WTC11 (cell line): Measurements from ENCODE around the gene TFPI2. TPM values are rescaled to one million over a fixed set of nuclear protein-coding genes. Genes with fewer than 3 reads are reported as not detected.

ENCODE experiments used
- ATAC-seq: fragments of 200-7000 bp; cut with Tn5 transposase; 2 replicates; pipeline ENCODE4 v1.10.0; 2021; ENCODE audit warnings: mild to moderate bottlenecking, moderate library complexity
- CTCF ChIA-PET: fragments of 300-600 bp; sonication (Branson Sonifier 250); formaldehyde crosslinking; loops from one replicate; lab custom pipeline; 2021; ENCODE audit warnings: antibody characterized with exemption; lab: Charles Lee
- POLR2A ChIA-PET: fragments of 350-600 bp; sonication (Branson Sonifier 250); formaldehyde crosslinking; loops from one replicate; lab custom pipeline; 2021; ENCODE audit warnings: antibody characterized with exemption; lab: Charles Lee
- DNase-seq: peaks from one replicate; pipeline ENCODE4 v3.0.0; 2021; ENCODE audit warnings: low spot score
- H3K27ac Mint-ChIP-seq: 2 replicates; pipeline ENCODE4 v1.8.0; 2021; ENCODE audit warnings: mixed read lengths
- H3K27me3 Mint-ChIP-seq: 2 replicates; pipeline ENCODE4 v1.8.0; 2021; ENCODE audit warnings: low read depth, mild to moderate bottlenecking, moderate library complexity, mixed read lengths
- H3K36me3 Mint-ChIP-seq: 2 replicates; pipeline ENCODE4 v1.8.0; 2021; ENCODE audit warnings: mixed read lengths
- H3K4me1 Mint-ChIP-seq: 2 replicates; pipeline ENCODE4 v1.8.0; 2022; ENCODE audit warnings: mixed read lengths
- H3K4me3 Mint-ChIP-seq: 2 replicates; pipeline ENCODE4 v1.8.0; 2021; ENCODE audit warnings: mild to moderate bottlenecking, moderate library complexity, mixed read lengths
- H3K9me3 Mint-ChIP-seq: 2 replicates; pipeline ENCODE4 v1.8.0; 2021; ENCODE audit warnings: mixed read lengths
- AR ChIP-seq: fragments of 250-450 bp; sonication (Bioruptor Pico); IDR thresholded peaks from 2 replicates; pipeline ENCODE4 v1.9.0; 2021; ENCODE audit warnings: mild to moderate bottlenecking
- CDX4 ChIP-seq: fragments of 250-450 bp; sonication (Bioruptor Pico); IDR thresholded peaks from 2 replicates; pipeline ENCODE4 v1.9.0; 2021; ENCODE audit warnings: moderate library complexity, mild to moderate bottlenecking, inconsistent platforms, borderline replicate concordance
- CREB1 ChIP-seq: sonication (generic); formaldehyde crosslinking; IDR thresholded peaks from 2 replicates; pipeline ENCODE4 v1.8.0; 2023; ENCODE audit warnings: mild to moderate bottlenecking, missing genetic modification reagents
- CREM ChIP-seq: sonication (generic); formaldehyde crosslinking; IDR thresholded peaks from 2 replicates; pipeline ENCODE4 v1.8.1; 2022; ENCODE audit warnings: mild to moderate bottlenecking, missing genetic modification reagents, moderate library complexity
- GRHL2 ChIP-seq: fragments of 250-450 bp; sonication (Bioruptor Pico); IDR thresholded peaks from 2 replicates; pipeline ENCODE4 v1.8.0; 2022; ENCODE audit warnings: mild to moderate bottlenecking, moderate library complexity; ENCODE audit not compliant: insufficient replicate concordance, severe bottlenecking
- HMGXB4 ChIP-seq: sonication (generic); formaldehyde crosslinking; IDR thresholded peaks from 2 replicates; pipeline ENCODE4 v1.8.1; 2023; ENCODE audit warnings: mild to moderate bottlenecking, moderate library complexity, missing genetic modification reagents
- IRF2 ChIP-seq: sonication (generic); formaldehyde crosslinking; IDR thresholded peaks from 2 replicates; pipeline ENCODE4 v1.8.0; 2022; ENCODE audit warnings: low read depth, missing genetic modification reagents, borderline replicate concordance
- NR2C2 ChIP-seq: sonication (generic); formaldehyde crosslinking; IDR thresholded peaks from 2 replicates; pipeline ENCODE4 v1.8.0; 2022; ENCODE audit warnings: mild to moderate bottlenecking, missing genetic modification reagents
- OVOL2 ChIP-seq: fragments of 250-450 bp; sonication (Bioruptor Pico); IDR thresholded peaks from 2 replicates; pipeline ENCODE4 v1.9.0; 2021; ENCODE audit warnings: mild to moderate bottlenecking, borderline replicate concordance
- SP1 ChIP-seq: sonication (generic); formaldehyde crosslinking; conservative IDR thresholded peaks from 2 replicates; pipeline ENCODE4 v1.8.1; 2022; ENCODE audit warnings: missing genetic modification reagents
- TCF7 ChIP-seq: sonication (generic); formaldehyde crosslinking; IDR thresholded peaks from 2 replicates; pipeline ENCODE4 v1.8.0; 2022; ENCODE audit warnings: mild to moderate bottlenecking, low read depth, missing genetic modification reagents, moderate library complexity
- ZNF121 ChIP-seq: sonication (generic); formaldehyde crosslinking; IDR thresholded peaks from 2 replicates; pipeline ENCODE4 v1.8.0; 2023; ENCODE audit warnings: missing genetic modification reagents
- ZNF416 ChIP-seq: fragments of 250-450 bp; sonication (Bioruptor Pico); IDR thresholded peaks from 2 replicates; pipeline ENCODE4 v1.9.0; 2021; ENCODE audit warnings: mild to moderate bottlenecking, inconsistent platforms
- ZNF512 ChIP-seq: sonication (generic); formaldehyde crosslinking; IDR thresholded peaks from 2 replicates; pipeline ENCODE4 v1.8.1; 2022; ENCODE audit warnings: missing genetic modification reagents, borderline replicate concordance
- total RNA-seq: library from RNA; stranded (reverse); gene quantifications from 3 replicates; pipeline ENCODE4 v1.2.3, GENCODE V29; 2021
- TF ChIP-seq, protein P1 (sequence below): fragments of 250-450 bp; sonication (Bioruptor Pico); IDR thresholded peaks from 2 replicates; pipeline ENCODE4 v2.1.2; 2022; ENCODE audit warnings: mild to moderate bottlenecking, moderate library complexity
- TF ChIP-seq, protein P2 (sequence below): sonication (generic); formaldehyde crosslinking; IDR thresholded peaks from 2 replicates; pipeline ENCODE4 v1.8.0; 2022; ENCODE audit warnings: mild to moderate bottlenecking, missing genetic modification reagents
- TF ChIP-seq, protein P3 (sequence below): sonication (generic); formaldehyde crosslinking; IDR thresholded peaks from 2 replicates; pipeline ENCODE4 v1.8.0; 2023; ENCODE audit warnings: missing genetic modification reagents

TFPI2 gene
- total RNA-seq, 1 experiment from 2014 or later = 10.4 TPM

GRCh38 chr7:93882468-93882867 is 8.1 kb downstream of the TFPI2 start:
- ChIA-PET POLR2A (no interaction called here), CTCF (no interaction called here)
- no peak for DNase-seq
- TF ChIP-seq OVOL2 (no peak), ZNF512 (CRISPR knock-in tag) (no peak), CREM (CRISPR knock-in tag) (no peak)
- no peak overlapping the region for H3K4me3 Mint-ChIP-seq
- no peak for ATAC-seq
- H3K27me3 Mint-ChIP-seq = no peaks in the 10 kb centered on the region
- H3K4me1 Mint-ChIP-seq = no peaks in the 10 kb centered on the region
- peaks cover 17% of the 10 kb centered on the region for H3K9me3 Mint-ChIP-seq
- no peak overlapping the region for H3K27ac Mint-ChIP-seq
- peaks cover 7% of the 10 kb centered on the region for H3K36me3 Mint-ChIP-seq

DNA sequence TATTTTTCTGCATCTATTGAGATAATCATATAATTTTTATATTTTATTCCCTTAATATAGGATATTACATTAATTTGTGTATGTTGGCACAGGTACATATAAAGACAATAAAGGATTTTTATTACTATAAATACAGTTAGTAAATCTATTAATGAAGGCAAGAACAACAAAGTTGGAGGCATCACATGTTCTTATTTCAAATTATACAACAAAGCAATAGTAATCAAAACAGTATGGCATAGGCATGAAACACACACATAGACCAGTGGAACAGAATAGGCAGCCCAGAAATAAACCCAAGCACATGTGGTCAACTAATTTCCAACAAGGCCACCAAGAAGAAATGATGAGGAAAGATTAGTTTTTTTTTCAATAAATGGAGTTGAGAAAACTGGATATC is 11.2 kb downstream of the TFPI2 start:
- H3K4me1 Mint-ChIP-seq = peaks cover 1% of the 10 kb centered on the region
- peaks cover 30% of the 10 kb centered on the region for H3K9me3 Mint-ChIP-seq
- ATAC-seq (no peak), DNase-seq (no peak)
- no peak overlapping the region for H3K27ac Mint-ChIP-seq
- ChIA-PET POLR2A (no interaction called here), CTCF (no interaction called here)
- H3K4me3 Mint-ChIP-seq = no peak overlapping the region
- H3K27me3 Mint-ChIP-seq = no peaks in the 10 kb centered on the region
- TF ChIP-seq ZNF416 (CRISPR knock-in tag) (no peak), CREM (CRISPR knock-in tag) (no peak), SP1 (CRISPR knock-in tag) (no peak), ZNF121 (no peak), AR (CRISPR knock-in tag) (no peak), HMGXB4 (CRISPR knock-in tag) (no peak), OVOL2 (no peak), NR2C2 (CRISPR knock-in tag) (no peak), GRHL2 (no peak), CDX4 (CRISPR knock-in tag) (no peak), TCF7 (CRISPR knock-in tag) (no peak), CREB1 (CRISPR knock-in tag) (no peak), IRF2 (CRISPR knock-in tag) (no peak)
- TF ChIP-seq, protein P1, sequence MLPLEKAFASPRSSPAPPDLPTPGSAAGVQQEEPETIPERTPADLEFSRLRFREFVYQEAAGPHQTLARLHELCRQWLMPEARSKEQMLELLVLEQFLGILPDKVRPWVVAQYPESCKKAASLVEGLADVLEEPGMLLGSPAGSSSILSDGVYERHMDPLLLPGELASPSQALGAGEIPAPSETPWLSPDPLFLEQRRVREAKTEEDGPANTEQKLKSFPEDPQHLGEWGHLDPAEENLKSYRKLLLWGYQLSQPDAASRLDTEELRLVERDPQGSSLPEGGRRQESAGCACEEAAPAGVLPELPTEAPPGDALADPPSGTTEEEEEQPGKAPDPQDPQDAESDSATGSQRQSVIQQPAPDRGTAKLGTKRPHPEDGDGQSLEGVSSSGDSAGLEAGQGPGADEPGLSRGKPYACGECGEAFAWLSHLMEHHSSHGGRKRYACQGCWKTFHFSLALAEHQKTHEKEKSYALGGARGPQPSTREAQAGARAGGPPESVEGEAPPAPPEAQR (CRISPR knock-in tag) = no peak
- TF ChIP-seq, protein P2, sequence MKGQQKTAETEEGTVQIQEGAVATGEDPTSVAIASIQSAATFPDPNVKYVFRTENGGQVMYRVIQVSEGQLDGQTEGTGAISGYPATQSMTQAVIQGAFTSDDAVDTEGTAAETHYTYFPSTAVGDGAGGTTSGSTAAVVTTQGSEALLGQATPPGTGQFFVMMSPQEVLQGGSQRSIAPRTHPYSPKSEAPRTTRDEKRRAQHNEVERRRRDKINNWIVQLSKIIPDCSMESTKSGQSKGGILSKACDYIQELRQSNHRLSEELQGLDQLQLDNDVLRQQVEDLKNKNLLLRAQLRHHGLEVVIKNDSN (CRISPR knock-in tag) = no peak
- TF ChIP-seq, protein P3, sequence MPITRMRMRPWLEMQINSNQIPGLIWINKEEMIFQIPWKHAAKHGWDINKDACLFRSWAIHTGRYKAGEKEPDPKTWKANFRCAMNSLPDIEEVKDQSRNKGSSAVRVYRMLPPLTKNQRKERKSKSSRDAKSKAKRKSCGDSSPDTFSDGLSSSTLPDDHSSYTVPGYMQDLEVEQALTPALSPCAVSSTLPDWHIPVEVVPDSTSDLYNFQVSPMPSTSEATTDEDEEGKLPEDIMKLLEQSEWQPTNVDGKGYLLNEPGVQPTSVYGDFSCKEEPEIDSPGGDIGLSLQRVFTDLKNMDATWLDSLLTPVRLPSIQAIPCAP (CRISPR knock-in tag) = no peak
- peaks cover 19% of the 10 kb centered on the region for H3K36me3 Mint-ChIP-seq
